ENCODE results near the gene ZNF423.
"Not testable (repeated sequence)": the region's sequence is repeated elsewhere in the genome, so short reads cannot be mapped to it uniquely, and the experiment has no call there.

ZNF423 gene

DNA sequence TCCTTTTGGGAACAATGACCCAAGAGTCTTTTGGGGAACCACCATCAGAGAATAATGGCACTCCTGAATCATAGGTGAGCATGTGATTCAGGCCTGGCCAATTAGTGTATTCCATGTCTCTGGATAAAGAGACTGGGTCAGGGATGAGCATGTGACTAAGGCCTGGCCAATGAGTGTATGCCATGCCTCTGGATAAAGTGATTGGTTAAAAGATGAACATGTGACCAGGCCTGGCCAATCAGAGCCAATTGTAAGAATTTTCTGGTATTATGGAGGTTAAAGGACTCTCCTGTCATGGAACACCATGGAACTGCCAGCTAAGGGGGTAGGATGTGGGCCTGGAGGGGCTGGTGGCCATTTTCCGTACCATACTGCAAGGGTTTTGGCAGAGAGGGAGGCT lies 288.0 kb downstream of the ZNF423 start:
- DNase-seq: no peak

- DNase-seq: no peak
These were observed 289.5 kb downstream of the ZNF423 start for GRCh38 chr16:49566432-49566831.

GRCh38 chr16:49564496-49565229 lies 291.2 kb downstream of the ZNF423 start:
- peak; percentile 83 for DNase-seq

GRCh38 chr16:49563666-49564065 lies 292.2 kb downstream of the ZNF423 start:
- DNase-seq: no peak

- not testable (repeated sequence) for DNase-seq
These were observed 293.0 kb downstream of the ZNF423 start for GRCh38 chr16:49562894-49563293.

DNA sequence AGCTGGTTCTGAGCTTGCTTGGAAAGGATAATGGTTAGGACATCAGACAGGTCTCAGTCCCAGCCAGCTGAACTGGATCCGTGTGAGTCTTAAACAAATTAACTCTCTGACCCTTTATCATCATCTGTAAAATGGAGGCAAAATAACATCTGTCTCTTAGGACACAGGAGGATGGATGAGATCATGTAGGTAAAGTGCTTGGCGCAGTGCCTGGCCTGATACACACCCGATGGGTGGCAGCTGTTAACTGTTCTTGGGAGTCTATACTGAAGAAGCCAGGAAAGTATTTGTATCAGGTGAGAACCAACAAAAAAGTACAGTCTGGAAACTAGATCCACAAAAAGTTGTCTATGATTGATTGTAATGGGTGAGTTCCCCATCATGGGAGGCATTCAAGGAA lies 293.7 kb downstream of the ZNF423 start:
- peak; percentile 74 for DNase-seq

- DNase-seq: peak; percentile 86
These were observed 295.7 kb downstream of the ZNF423 start for GRCh38 chr16:49560004-49560830.

DNA sequence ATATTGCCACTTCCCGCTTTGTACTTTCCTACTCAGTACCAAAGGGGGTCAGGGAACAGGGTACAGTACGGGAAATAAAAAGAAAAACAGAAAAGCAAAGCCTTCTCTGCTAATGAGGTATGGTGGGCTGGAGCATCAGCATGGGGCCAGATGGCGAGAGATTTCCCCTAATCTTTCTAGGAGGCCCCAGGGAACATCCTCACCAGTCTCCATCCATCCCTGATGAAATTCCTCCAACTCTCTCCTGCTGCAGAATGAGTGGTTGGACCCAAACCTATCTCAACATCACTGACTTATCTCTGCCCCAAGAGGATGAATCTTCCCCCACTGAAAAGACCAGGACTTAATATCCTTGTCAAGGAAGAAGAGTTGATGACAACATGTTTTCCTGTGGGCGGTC lies 296.7 kb downstream of the ZNF423 start:
- peak; percentile 86 for DNase-seq

GRCh38 chr16:49558451-49558850 lies 297.5 kb downstream of the ZNF423 start:
- DNase-seq: no peak

- DNase-seq: peak; percentile 89
These were observed 299.1 kb downstream of the ZNF423 start for GRCh38 chr16:49556606-49557446.

DNA sequence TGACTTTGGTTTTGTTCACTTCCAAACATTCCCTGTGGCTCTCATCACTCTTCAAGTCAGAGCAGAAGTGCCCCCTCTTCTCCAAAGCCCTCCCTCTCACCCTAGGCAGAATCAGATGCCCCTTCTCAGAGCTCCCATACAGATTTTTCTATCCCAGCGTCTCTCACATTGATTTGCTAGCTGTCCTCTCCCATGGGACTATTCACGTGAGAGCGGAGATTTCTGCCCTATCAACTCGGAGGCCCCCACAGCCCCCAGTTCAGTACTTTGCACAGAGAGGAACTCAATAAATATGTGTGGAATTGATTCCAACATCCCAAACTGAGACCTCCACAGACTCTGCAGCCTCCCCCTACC lies 299.7 kb downstream of the ZNF423 start:
- peak; percentile 89 for DNase-seq

DNA sequence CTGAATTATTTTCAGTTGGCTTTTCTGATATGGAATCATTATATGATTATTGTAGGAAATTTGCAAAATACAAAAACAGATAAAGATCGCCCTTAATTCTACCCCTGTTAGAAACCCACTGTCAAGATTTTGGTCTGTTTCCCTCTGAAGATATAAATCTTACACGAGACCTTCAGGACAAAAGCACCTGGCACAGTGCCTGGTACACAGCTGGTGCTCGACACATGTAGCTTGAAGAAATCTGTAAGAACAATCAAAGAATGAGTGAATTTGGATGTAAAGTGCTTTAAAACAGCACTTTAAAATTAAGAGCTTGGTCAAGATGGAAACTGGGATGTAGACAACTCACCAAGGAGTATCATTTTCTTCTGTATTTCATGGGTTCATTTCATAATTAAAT lies 301.2 kb downstream of the ZNF423 start:
- DNase-seq: no peak

GRCh38 chr16:49552313-49552928 lies 303.5 kb downstream of the ZNF423 start:
- DNase-seq: no peak

DNA sequence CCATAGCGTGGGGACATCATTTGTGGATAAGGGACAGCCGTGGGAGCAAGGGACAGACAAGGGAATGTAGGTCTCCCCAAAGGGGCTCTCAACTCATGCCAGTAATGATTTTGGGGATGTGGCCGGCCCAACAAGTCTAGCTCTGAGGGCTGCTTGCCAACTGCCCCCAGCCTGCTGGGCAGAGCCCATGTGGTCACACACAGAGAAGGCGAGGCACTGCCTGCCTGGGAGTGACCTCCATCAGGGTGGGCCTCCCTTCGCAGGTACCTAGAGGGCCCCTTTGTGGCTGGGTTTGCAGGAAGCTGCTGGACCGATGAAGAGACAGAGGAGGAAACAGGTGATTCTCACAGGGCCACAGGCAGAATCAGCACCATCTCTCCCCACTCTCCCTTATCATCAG lies 305.2 kb downstream of the ZNF423 start:
- DNase-seq: no peak

DNA sequence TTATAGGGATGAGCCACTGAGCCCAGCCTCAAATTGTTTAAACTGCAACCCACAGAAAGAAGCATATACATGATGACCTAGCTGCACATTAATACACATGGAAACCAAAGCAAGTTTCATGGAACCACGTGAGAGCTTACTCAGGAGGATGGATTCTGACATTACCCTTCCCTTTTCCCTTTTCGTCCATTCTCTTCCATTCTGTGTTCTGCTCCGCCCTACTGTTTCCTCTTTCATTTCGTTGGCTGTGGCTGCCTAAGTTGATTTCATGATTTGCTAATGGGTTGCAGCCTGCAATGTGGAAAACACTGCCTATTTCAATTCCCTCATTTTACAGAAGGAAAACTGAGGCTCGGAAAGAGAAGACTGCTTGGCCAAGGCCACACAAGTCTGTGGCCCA lies 305.8 kb downstream of the ZNF423 start:
- DNase-seq: no peak

- DNase-seq: peak; percentile 85
These were observed 307.5 kb downstream of the ZNF423 start for GRCh38 chr16:49548325-49548970.

- peak; percentile 93 for DNase-seq
These were observed 308.5 kb downstream of the ZNF423 start for GRCh38 chr16:49547448-49547847.

- no peak for DNase-seq
These were observed 309.2 kb downstream of the ZNF423 start for GRCh38 chr16:49546735-49547134.

- DNase-seq: peak; percentile 52
These were observed 310.0 kb downstream of the ZNF423 start for GRCh38 chr16:49545741-49546448.

DNA sequence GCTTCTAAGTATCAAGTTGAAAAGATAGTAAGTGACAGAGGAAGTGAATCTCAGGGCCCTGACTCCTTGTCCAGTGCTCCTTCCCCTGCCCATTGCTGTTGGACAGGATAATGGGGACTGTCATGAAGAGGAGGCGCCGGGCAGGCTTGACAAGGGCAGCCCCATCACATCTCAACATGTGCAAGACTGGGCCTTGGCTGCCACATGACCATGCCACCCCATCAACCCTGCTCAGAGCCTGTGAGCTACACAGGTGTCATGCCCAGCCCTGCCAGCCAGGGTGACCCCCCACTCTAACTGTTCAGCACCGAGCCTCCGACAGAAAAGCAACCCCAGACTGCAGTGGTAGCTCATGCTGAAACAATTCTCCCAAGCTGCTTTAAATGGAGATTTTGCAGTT lies 310.7 kb downstream of the ZNF423 start:
- DNase-seq: no peak

GRCh38 chr16:49544828-49545227 lies 311.1 kb downstream of the ZNF423 start:
- no peak for DNase-seq

- no peak for DNase-seq
These were observed 312.3 kb downstream of the ZNF423 start for GRCh38 chr16:49543631-49543946.
